GM18907 (cell line): ENCODE data around the gene TRAPPC8.
"Not testable (repeated sequence)": the region's sequence is repeated elsewhere in the genome, so short reads cannot be mapped to it uniquely, and the experiment has no call there.

Experiments
- ATAC-seq: cut with Tn5 transposase; IDR thresholded peaks from one replicate; pipeline ENCODE4 v1.9.1; 2021; ENCODE audit warnings: mild to moderate bottlenecking, moderate library complexity; ENCODE audit not compliant: unreplicated experiment

TRAPPC8 gene

DNA sequence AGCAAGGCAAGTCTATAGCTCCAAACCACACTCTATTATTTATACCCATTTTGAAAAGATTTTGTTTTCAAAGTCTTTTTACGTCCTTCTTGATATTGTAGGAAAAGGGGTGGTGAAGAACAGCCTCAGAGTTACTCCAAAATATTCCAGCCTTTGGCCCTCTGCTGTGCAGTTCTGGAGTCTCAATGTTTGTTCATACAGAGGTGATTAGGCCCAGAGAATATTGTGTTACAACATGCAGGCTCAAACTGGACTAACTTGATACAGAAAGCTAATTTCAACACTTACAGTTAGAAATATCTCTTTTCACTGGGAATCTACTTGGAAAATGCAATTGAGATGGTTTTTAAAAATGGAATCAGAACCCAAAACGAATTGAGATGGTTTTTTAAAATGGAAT lies 141.8 kb downstream of the TRAPPC8 start:
- ATAC-seq: no peak

- not testable (repeated sequence) for ATAC-seq
Observed at GRCh38 chr18:31799257-31799656, 143.7 kb downstream of the TRAPPC8 start.

GRCh38 chr18:31798399-31798798 lies 144.5 kb downstream of the TRAPPC8 start:
- no peak for ATAC-seq

- no peak for ATAC-seq
Observed at GRCh38 chr18:31795747-31796146, 147.2 kb downstream of the TRAPPC8 start.

- no peak for ATAC-seq
Observed at GRCh38 chr18:31793531-31793930, 149.4 kb downstream of the TRAPPC8 start.

- ATAC-seq: no peak
Observed at GRCh38 chr18:31792580-31792911, 150.4 kb downstream of the TRAPPC8 start.

- peak; percentile 98 for ATAC-seq
Observed at GRCh38 chr18:31791817-31792579, 150.9 kb downstream of the TRAPPC8 start.

DNA sequence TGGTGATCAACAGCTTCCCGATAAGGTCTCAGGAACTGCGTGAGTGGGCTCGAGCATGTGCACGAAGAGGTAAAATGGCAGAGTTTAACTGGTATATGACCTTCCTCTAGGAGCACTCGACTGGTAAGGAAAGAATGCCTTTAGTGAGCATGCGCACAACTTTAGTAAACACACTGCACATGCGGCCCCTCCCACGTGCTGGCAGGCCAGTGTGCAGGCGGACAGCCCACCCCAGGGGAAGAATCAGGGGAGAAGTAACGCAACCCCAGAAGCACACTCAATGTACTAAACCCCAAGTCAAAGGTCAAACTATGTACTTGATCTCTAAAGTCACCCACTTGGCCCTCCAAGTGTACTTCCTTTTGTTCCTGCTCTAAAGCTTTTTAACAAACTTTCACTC lies 153.5 kb downstream of the TRAPPC8 start:
- ATAC-seq: no peak

- no peak for ATAC-seq
Observed at GRCh38 chr18:31783059-31783458, 159.9 kb downstream of the TRAPPC8 start.
